ENCODE data around the gene TLE2. TPM values are rescaled to one million over a fixed set of nuclear protein-coding genes. Genes with fewer than 3 reads are reported as not detected.
"Not testable (repeated sequence)": the region's sequence is repeated elsewhere in the genome, so short reads cannot be mapped to it uniquely, and the experiment has no call there.

Gene TLE2
- total RNA-seq, 1 donor, result 1.7 TPM

DNA sequence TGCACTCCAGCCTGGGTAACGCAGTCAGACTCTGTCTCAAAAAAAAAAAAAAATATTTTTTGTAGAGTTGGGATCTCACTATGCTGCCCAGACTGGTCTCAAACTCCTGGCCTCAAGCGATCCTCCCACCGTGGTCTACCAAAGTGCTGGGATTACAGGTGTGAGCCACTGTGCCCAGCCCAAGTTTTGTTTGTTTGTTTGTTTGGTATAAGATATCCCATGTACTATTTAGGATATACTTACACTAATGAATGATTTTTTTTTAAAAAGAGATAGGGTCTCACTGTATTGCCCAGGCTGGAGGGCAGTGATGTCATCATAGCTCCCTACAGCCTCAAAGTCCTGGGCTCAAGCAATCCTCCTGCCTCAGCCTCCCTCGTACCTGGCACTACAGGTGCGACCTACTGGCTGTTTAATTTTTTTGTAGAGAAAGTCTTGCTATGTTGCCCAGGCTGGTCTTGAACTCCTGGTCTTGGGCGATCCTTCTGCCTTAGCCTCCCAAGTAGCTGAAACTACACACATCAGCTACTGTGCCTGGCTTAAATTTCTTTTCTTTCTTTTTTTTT is 27.8 kb downstream of the TLE2 start:
- TF ChIP-seq, protein P1, sequence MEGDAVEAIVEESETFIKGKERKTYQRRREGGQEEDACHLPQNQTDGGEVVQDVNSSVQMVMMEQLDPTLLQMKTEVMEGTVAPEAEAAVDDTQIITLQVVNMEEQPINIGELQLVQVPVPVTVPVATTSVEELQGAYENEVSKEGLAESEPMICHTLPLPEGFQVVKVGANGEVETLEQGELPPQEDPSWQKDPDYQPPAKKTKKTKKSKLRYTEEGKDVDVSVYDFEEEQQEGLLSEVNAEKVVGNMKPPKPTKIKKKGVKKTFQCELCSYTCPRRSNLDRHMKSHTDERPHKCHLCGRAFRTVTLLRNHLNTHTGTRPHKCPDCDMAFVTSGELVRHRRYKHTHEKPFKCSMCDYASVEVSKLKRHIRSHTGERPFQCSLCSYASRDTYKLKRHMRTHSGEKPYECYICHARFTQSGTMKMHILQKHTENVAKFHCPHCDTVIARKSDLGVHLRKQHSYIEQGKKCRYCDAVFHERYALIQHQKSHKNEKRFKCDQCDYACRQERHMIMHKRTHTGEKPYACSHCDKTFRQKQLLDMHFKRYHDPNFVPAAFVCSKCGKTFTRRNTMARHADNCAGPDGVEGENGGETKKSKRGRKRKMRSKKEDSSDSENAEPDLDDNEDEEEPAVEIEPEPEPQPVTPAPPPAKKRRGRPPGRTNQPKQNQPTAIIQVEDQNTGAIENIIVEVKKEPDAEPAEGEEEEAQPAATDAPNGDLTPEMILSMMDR (IDR thresholded peaks at IDR 0.05; ENCODE audit: insufficient read depth, low read depth, low read length), result no peak
- no peak for DNase-seq (ENCODE audit: low read depth)
- H3K4me3 ChIP-seq (ENCODE audit: low read depth, low read length), result no peak overlapping the region

DNA sequence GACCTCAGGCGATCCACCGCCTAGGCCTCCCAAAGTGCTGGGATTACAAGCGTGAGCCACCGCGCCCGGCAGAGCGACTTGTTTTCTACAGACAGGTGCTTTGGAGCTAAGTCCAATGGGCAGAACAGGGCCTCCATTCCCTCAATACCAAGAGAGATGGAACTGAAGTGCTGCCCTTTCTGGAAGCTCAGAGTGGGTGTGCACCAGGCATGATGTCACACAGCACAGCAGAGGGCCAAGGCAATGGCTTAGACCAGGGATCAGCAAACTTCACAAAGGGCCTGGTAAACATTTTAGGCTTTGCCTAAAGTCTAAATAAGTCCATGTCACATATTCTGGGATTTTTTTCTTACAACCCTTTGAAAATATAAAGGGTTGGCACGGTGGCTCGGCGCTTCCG is 30.4 kb downstream of the TLE2 start:
- TF ChIP-seq, protein P1 (IDR thresholded peaks at IDR 0.05; ENCODE audit: insufficient read depth, low read depth, low read length), result no peak
- H3K4me3 ChIP-seq (ENCODE audit: low read depth, low read length), result no peak overlapping the region
- no peak for DNase-seq (ENCODE audit: low read depth)

DNA sequence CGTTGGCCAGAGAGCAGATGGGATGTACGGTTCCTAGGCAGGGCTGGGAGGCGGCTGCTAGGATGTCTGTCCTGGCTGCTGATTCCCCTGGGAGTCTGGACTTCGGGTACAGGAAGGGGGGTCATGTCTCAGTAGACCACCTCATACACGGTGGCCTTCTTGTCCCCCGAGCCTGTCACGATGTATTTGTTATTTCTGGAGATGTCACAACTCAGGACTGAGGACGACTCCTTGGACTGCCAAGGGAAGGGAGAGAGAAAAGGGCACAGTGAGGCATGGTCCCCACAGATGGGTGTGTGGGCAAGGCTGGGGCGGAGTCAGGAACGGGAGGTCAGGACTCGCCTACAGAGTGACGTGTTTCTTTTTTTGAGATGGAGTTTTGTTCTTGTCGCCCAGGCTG is 31.4 kb downstream of the TLE2 start:
- TF ChIP-seq, protein P1 (IDR thresholded peaks at IDR 0.05; ENCODE audit: insufficient read depth, low read depth, low read length), result no peak
- H3K4me3 ChIP-seq (ENCODE audit: low read depth, low read length), result no peak overlapping the region
- no peak for DNase-seq (ENCODE audit: low read depth)

DNA sequence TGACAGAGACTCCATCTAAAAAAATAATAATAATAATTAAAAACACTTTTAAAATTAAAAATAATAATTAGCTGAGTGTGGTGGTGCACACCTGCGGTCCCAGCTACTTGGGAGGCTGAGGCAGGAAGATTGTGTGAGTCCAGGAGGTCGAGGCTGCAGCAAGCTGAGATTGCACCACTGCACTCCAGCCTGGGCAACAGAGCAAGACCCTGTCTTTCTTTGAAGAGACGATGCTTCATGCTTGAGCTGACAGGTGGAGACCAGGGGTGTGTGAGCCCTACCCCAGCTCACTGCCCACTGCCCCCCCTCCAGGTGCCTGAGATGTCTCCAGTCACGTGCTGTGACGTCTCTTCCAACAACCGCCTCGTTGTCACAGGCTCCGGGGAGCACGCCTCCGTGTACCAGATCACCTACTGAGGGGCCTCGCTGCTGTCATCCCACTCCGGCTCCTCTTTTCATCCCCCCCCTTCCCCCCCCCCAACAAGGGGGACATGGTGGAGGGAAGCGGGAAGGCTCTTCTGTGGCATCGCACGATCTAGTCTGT is 34.4 kb downstream of the TLE2 start:
- H3K4me3 ChIP-seq (ENCODE audit: low read depth, low read length), result no peak overlapping the region
- no peak for DNase-seq (ENCODE audit: low read depth)
- TF ChIP-seq, protein P1 (IDR thresholded peaks at IDR 0.05; ENCODE audit: insufficient read depth, low read depth, low read length), result no peak

GRCh38 chr19:2993579-2993978 is 35.5 kb downstream of the TLE2 start:
- H3K4me3 ChIP-seq (ENCODE audit: low read depth, low read length), result no peak overlapping the region
- TF ChIP-seq, protein P1 (IDR thresholded peaks at IDR 0.05; ENCODE audit: insufficient read depth, low read depth, low read length), result no peak
- no peak for DNase-seq (ENCODE audit: low read depth)

- H3K4me3 ChIP-seq (ENCODE audit: low read depth, low read length), result no peak overlapping the region
- DNase-seq (ENCODE audit: low read depth), result no peak
- TF ChIP-seq, protein P1 (IDR thresholded peaks at IDR 0.05; ENCODE audit: insufficient read depth, low read depth, low read length), result no peak
Measured at GRCh38 chr19:2992958-2993357, 36.1 kb downstream of the TLE2 start.

- H3K4me3 ChIP-seq (ENCODE audit: low read depth, low read length); DNase-seq (ENCODE audit: low read depth): not testable (repeated sequence)
Measured at GRCh38 chr19:2992333-2992732, 36.7 kb downstream of the TLE2 start.

Measured in fibroblast of villous mesenchyme (primary cell).